Right forelimb (tissue), 1 donor: ENCODE results near the gene DUOX2.
"Not testable (repeated sequence)": the region's sequence is repeated elsewhere in the genome, so short reads cannot be mapped to it uniquely, and the experiment has no call there.

Experiments used
- DNase-seq: peaks from one replicate; pipeline ENCODE4 v3.0.0-alpha.2; 2018

The DUOX2 gene

DNA sequence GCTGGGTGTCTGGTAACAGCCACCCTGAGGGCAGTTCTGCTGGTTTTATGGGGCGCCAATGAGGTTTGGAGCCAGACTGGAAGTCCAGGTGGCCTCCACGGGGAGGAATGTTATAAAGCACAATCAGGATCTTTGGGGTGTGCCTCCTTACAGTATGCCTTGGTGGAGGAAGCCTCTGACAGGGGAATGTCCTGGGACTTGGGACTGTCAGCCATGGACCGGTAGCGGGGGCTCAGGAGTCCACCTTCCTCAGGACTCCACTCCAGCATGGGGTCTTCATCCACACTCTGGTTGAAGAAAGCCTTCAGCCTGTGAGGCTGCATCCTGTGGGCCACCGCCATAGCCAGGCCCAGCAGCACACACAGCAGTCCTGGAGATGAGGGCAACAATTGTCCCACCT is 5.0 kb upstream of the DUOX2 start:
- no peak for DNase-seq

- DNase-seq, result peak; percentile 90
Observed at GRCh38 chr15:45118131-45118588, 4.2 kb upstream of the DUOX2 start.

GRCh38 chr15:45117308-45118130 is 3.5 kb upstream of the DUOX2 start:
- no peak for DNase-seq

DNA sequence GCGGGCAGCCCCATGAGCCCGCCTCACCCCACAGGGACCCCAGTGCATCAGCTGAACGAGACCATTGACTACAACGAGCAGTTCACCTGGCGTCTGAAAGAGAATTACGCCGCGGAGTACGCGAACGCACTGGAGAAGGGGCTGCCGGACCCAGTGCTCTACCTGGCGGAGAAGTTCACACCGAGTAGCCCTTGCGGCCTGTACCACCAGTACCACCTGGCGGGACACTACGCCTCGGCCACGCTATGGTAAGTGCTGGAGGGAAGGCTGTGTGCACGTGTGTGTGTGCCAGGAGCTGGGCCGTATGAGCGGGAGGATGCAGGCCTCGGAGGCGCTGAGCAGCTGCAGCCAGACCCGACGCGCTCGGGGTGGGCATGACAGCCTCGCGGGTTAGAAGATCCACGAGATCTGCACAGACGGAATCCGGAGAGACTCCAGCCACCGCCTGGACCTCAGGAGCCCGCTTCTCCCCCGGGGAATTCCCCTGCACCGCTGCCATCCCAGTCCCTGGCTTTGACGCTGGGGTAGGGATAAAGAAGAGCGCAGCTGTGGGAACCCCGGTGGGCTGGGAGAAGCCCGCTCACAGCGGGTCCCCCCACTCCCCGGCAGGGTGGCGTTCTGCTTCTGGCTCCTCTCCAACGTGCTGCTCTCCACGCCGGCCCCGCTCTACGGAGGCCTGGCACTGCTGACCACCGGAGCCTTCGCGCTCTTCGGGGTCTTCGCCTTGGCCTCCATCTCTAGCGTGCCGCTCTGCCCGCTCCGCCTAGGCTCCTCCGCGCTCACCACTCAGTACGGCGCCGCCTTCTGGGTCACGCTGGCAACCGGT is 2.7 kb upstream of the DUOX2 start:
- no peak for DNase-seq

DNA sequence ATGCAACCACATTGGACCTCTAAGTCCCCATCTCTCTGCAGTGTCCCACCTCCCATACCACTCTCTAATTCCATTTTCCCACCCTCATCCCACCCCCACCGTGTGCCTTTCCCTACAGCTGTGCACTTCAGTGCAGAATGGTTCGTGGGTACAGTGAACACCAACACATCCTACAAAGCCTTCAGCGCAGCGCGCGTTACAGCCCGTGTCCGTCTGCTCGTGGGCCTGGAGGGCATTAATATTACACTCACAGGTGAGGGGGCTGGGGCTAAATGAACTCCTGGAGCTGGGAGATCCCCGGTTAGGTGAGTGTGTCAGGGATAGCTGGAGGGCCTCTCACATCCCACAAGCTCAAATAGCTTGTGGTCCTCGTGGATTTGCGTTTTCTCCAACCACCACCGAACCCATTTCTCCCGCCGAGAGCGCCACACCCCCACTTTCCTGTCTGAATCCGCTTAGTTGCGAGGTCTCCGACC is 2.1 kb upstream of the DUOX2 start:
- no peak for DNase-seq

GRCh38 chr15:45115312-45115820 is 1.4 kb upstream of the DUOX2 start:
- no peak for DNase-seq

DNA sequence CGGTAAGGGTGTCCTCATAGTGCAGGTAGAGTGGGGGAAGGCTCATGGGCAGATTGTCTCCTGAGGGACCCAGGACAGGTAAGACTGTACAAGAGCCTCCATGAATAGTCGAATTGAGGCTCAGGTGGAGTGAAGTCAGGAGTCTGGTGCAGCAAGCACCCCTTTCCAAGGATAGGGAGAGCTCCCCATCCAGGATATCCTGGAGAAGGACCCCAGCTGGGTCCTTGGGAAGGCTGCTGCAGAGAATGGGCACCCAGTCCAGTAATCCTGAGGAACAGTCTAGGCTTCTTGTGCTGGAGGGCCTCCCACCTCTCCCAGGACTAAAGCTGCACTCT is 746 bp upstream of the DUOX2 start:
- DNase-seq, result no peak

DNA sequence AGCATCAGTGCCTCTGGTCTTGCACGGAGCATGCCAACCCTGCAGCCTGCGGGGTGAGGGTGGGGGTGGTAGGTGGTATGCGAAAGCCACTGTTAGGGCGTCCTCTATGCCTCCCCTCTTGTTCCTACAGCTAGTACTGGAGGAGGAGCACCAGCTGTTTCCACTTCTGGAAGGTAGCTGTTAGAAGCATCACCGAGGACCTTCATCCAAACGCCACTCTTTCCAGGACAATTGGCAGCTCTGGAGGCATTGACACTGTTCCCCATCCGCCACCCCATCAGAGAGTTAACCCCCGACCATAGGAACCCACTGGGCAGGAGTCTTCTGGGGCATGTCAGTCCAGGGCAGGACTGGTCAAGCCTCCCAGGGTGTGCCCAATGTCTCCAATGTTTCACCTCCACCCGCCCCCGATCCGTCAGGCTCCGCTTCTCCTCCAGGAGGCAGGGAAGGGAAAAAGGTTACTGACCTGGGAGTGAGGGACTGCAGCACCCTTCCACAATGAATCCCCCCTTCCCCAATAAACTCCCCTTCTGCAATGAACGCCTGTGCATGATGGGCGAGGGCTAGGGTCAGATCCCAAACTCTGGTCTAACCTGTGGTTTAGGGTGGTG is 487 bp downstream of the DUOX2 start:
- no peak for DNase-seq

DNA sequence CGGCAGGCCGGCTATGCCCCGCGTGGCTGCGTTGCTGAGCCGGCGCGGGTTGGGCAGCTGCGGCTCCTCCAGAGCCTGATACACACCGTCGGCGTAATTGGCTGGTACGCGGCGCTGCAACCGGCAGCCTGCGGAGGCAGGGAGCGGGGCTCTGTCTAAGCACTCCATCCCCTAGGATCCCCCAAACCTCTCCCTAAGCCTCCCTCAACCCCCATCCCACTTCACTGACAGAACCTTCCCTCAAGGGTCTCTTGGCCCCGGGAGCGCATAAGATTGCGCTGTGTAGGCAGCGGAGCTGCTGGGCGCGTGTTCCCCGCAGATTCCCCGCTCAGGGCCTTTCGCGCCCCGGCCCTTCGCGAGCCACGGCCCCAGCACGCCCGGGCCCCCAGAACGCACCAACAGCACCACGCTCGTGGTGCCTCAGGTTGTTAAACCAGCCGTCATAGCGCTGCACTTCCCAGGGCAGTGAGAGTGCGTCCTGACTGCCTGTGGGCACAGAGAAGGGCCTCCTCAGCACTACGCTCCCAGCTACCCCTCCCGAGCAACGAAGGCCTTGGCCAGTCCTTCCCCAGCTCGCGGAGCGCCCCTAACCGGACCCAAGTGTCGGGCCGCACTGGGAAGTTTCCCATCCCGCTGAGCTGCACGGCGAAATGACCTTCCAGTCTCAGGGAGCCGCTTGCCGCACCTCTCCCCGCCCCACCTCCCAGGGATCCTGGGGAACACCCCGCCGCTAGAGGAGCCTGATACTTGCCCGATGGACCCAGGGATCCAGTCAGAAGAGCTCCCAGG is 1.2 kb downstream of the DUOX2 start:
- DNase-seq, result no peak

DNA sequence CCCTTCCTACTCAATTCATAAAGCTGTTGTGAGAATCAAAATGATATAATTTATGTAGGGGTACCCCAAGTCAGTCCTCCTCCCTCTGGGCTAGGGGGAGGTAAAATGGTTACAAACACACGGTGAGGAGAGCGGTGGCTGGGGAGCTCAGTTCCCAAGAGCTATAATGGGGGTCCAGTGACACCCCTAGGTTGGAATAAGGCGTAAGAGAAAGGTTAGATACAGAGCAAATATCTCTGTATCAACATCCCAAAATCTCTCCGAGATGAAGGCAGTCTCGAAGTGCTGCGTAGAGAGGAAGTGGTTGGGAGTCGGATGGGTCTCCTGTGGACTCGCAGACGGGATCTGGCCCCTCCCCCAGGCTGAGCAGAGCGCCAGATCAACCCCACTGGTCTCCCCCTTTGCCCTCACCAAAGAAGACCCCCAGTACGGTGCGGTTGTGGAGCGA is 1.8 kb downstream of the DUOX2 start:
- no peak for DNase-seq

DNA sequence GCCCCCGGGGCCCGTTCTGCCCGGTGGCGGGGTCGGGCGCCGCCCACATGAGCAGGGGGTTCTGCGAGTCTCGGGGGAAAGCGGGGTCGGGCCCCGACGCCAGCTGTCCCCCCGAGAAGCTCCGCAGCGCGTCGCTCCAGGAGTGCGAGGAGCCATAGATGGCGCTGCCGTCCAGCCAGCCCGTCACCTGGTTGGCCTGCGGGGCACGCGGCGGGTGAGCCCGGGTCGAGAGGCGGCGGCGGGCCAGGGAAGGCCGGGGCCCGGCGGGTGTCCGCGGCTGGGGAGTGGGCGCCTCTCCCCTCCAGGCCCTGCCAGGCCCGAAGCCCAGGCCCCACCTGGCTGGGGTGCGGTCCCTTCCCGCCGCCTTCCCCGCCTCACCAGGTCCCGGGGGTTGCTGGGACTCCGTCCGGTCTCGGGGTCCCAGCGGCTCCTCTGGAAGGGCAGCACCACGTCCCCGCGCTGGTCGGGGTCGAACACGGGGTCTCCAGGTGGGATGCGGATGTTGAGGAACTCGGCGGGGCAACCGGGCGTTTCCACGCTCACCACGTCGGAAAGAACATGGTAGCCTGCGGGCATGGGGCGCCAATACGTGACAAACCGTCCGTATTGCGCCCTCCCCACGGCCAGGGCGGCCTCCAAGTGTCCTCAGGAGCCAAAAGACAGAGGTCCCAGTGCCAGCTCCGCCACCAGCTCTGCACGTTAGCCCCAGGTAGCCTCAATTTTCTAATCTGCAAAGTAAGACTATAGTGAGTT is 2.4 kb downstream of the DUOX2 start:
- no peak for DNase-seq

- no peak for DNase-seq
Observed at GRCh38 chr15:45110256-45110820, 3.6 kb downstream of the DUOX2 start.

DNA sequence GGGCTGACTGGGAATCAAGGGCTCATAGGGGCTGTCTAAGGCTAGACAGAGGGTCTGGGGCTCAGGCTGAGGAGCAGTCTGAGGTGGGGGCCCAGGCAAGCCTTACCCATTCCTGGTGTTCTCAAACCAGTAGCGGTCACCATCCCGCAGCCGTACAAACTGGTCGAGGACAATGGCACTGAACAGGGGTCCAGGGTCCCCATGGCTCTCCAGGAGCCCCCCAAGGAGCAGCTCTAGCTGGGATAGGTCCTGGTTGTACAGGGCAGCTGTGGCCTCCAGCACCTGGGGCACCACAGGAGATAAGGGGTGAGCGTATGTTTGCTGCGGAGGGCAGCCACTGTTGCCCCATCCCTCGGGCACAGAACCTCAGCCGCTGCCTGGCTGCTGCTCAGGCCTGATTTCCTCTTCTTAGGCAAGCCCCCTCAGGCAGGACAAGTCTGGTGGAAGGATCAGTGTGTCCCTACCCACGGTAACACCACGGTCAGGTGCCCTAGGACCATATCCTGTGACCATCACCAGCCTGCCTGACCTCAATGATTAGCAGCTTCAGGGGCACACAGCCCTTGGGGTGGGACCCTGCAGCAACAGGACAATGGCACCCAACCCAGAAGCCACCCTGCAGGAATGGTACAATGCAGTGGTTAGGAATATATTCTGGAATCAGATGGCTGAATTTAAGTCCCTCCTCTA is 5.9 kb downstream of the DUOX2 start:
- DNase-seq, result peak; percentile 19

GRCh38 chr15:45106002-45106790 is 7.8 kb downstream of the DUOX2 start:
- peak; percentile 26 for DNase-seq

DNA sequence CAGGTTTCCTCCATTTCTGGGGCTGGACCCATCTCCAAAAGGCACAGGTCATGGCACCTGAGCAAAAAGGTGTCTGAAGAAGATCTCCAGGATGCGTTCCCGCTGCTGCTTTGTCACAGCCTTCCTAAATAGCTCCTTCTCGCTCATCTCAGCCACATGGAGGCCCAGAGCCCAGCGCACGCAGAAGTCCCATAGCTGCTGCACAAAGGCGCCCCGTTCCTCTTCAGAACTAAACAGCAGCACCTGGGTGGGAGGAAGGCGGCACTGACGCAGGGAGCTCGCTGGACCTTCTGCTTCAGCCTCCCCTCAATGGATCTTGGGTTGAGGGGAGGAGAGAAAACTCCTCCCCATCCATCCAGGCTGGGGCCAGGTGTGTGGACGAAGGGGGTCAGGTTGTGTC is 8.4 kb downstream of the DUOX2 start:
- DNase-seq, result peak; percentile 21

- not testable (repeated sequence) for DNase-seq
Observed at GRCh38 chr15:45104170-45104569, 9.8 kb downstream of the DUOX2 start.

- DNase-seq, result no peak
Observed at GRCh38 chr15:45102226-45102625, 11.7 kb downstream of the DUOX2 start.

DNA sequence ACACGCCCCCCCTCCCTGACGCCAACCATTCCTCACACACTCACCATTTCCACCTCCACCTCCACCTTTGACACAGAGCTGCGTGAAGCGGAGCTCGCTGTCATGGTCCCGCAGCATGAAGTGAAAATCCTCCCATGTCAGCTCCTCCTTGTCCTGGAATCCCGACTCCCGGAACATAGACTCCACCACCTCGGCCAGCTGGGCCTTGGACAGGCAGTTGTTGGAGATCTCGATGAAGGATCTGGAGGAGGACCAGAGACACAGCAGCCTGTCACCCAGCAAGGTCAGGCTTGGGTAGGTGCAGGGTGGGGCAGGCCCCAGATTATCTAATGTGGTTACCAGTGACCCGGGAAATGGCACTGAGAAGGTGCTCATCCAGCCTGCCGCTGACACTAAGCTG is 12.2 kb downstream of the DUOX2 start:
- no peak for DNase-seq

DNA sequence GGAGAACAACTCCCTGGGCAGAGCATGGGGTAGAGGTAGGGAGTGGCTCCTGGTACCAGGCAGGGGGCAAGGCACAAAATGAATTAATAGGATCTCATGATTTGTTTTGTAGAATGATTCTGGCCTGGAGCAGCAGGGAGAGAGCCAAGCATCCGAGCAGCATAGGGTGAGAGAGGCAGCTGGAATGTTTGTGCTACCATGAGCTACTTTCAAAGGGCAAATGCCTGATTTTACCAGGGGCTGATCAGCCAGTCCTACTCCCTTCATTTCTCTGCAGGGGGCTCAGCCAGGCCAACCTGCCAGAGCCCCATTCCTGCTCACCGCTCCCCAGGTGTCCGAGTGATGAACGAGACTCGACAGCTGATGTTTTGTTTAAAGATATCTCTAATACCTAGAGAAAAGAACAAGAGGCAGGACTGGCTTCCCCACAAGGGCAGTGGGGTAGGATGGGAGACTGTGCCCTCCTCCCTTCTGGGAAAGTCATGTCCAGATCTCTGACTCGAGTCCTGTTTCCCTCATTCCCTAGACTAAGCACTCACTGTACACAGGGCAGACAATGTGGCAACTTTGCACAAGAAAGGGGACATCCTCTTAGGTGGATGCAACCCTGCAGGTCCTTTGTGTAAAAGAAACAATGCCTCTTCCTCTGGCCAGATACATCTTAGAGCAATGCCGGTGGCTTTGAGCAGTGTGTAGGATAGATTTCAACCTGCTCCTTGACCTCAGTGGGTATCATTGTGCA is 12.9 kb downstream of the DUOX2 start:
- no peak for DNase-seq
